NB4 (cell line): Measurements from ENCODE around the gene CKAP4.

Source experiments
- CTCF ChIP-seq: IDR thresholded peaks from one replicate; pipeline ENCODE4 v1.5.1; 2012; ENCODE audit warnings: low read depth, low read length
- POLR2A ChIP-seq: IDR thresholded peaks from 2 replicates; pipeline ENCODE4 v1.6.1; 2011; ENCODE audit warnings: mild to moderate bottlenecking; ENCODE audit not compliant: insufficient read length; ENCODE audit errors: extremely low read depth
- TF ChIP-seq, protein P1 (sequence below): IDR thresholded peaks from 2 replicates; pipeline ENCODE4 v1.6.1; 2011; ENCODE audit warnings: low read depth, low read length

DNA sequence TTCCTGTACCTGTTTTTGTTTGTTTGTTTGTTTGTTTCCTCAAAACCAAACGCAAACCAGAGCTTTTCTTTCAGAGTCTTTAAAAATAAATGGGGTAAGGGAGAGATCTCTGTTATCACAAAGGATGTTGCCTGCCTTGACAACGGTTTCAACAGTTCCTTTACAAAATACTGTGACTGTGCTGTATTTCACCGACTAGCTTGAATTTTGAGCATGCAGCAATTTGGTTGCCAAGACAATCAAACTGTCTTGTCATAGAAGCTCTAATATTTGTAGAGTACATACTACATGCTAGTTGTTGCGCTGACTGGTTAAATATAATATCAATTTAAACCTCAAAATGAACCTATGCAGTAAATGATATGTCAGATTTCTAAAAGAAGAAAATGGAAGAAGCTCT, 32.3 kb upstream of the CKAP4 start:
- TF ChIP-seq POLR2A (no peak), CTCF (no peak)
- TF ChIP-seq, protein P1, sequence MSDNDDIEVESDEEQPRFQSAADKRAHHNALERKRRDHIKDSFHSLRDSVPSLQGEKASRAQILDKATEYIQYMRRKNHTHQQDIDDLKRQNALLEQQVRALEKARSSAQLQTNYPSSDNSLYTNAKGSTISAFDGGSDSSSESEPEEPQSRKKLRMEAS: no peak
